DOHH2 (cell line): ENCODE measurements around the gene BCKDHA.
"Not testable (repeated sequence)": the region's sequence is repeated elsewhere in the genome, so short reads cannot be mapped to it uniquely, and the experiment has no call there.

Source experiments
- H3F3A ChIP-seq: fragments of 200-600 bp; sonication (generic), shearing (Covaris generic); 2 replicates; pipeline ENCODE4 v1.6.0; 2016; ENCODE audit warnings: antibody characterized with exemption, mild to moderate bottlenecking; ENCODE audit not compliant: control insufficient read depth, insufficient read depth
- H3K27ac ChIP-seq: fragments of 200-600 bp; sonication (generic); 2 replicates; pipeline ENCODE4 v1.5.1; 2014; ENCODE audit warnings: low read depth, mild to moderate bottlenecking, low read length, moderate library complexity
- H3K27me3 ChIP-seq: fragments of 200-600 bp; sonication (generic); 2 replicates; pipeline ENCODE4 v1.6.1; 2014; ENCODE audit warnings: mild to moderate bottlenecking, low read length, mixed read lengths; ENCODE audit not compliant: control insufficient read depth
- H3K36me3 ChIP-seq: fragments of 200-600 bp; sonication (generic); 2 replicates; pipeline ENCODE4 v1.6.1; 2014; ENCODE audit warnings: mild to moderate bottlenecking, low read length, moderate library complexity, mixed read lengths; ENCODE audit not compliant: control insufficient read depth
- H3K4me1 ChIP-seq: fragments of 200-600 bp; sonication (generic); 2 replicates; pipeline ENCODE4 v1.6.1; 2014; ENCODE audit warnings: mild to moderate bottlenecking, low read length, mixed read lengths; ENCODE audit not compliant: control insufficient read depth
- H3K4me2 ChIP-seq: fragments of 200-600 bp; sonication (generic); 2 replicates; pipeline ENCODE4 v1.6.0; 2014; ENCODE audit warnings: mild to moderate bottlenecking, low read length, moderate library complexity
- H3K4me3 ChIP-seq: fragments of 200-600 bp; sonication (generic); 2 replicates; pipeline ENCODE4 v1.5.1; 2014; ENCODE audit warnings: mild to moderate bottlenecking, low read length, mixed read lengths
- H3K79me2 ChIP-seq: fragments of 200-600 bp; sonication (generic); 2 replicates; pipeline ENCODE4 v1.6.1; 2014; ENCODE audit warnings: mild to moderate bottlenecking, low read length, mixed read lengths; ENCODE audit not compliant: control insufficient read depth
- H3K9me2 ChIP-seq: fragments of 200-600 bp; sonication (generic); replicated peaks from 2 replicates; pipeline ENCODE4 v1.6.1; 2014; ENCODE audit warnings: mild to moderate bottlenecking, low read length, mixed read lengths; ENCODE audit not compliant: control insufficient read depth
- H3K9me3 ChIP-seq: fragments of 200-600 bp; sonication (generic); 2 replicates; pipeline ENCODE4 v1.6.1; 2014; ENCODE audit warnings: antibody characterized with exemption, low read length, mixed read lengths; ENCODE audit not compliant: control insufficient read depth, insufficient read depth
- H4K20me1 ChIP-seq: fragments of 200-600 bp; sonication (generic); 2 replicates; pipeline ENCODE4 v1.6.0; 2014; ENCODE audit warnings: low read depth, mild to moderate bottlenecking, antibody characterized with exemption, low read length, moderate library complexity; ENCODE audit not compliant: control insufficient read depth, insufficient read depth
- EZH2phosphoT487 ChIP-seq: fragments of 200-600 bp; sonication (generic); IDR thresholded peaks from 2 replicates; pipeline ENCODE4 v1.6.1; 2017; ENCODE audit warnings: borderline replicate concordance, mild to moderate bottlenecking, antibody characterized with exemption, low read length, moderate library complexity, mixed read lengths
- TF ChIP-seq, protein P1 (sequence below): fragments of 200-600 bp; sonication (generic); IDR thresholded peaks from one replicate; pipeline ENCODE4 v1.5.1; 2014; ENCODE audit warnings: antibody characterized with exemption, mild to moderate bottlenecking, low read depth, low read length; ENCODE audit not compliant: poor library complexity, severe bottlenecking

BCKDHA gene

DNA sequence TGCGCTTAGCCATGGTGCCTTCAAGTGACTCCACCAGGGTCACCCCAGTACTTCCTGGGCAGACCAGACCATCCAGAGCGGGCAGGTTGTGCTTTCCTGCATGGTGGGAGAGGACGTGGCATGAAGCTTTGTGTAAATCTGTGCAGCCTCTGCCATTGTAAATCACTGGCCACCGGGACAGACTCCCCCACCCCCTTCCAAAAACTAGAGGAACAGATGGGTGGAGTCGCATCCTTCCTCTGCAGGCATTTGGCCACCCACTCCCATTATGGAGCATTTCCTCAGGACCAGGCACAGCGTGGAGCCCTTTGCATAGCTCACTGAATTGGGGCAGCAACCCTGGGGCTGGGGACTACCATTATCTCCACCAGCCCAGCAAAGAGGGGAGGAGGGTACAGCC lies 8.2 kb downstream of the BCKDHA start:
- H3K27me3 ChIP-seq: no peaks in the 10 kb centered on the region
- peaks cover 8% of the 10 kb centered on the region for H3K4me1 ChIP-seq

GRCh38 chr19:41407271-41407670 lies 9.7 kb downstream of the BCKDHA start:
- no peaks in the 10 kb centered on the region for H3K27me3 ChIP-seq
- TF ChIP-seq, protein P1, sequence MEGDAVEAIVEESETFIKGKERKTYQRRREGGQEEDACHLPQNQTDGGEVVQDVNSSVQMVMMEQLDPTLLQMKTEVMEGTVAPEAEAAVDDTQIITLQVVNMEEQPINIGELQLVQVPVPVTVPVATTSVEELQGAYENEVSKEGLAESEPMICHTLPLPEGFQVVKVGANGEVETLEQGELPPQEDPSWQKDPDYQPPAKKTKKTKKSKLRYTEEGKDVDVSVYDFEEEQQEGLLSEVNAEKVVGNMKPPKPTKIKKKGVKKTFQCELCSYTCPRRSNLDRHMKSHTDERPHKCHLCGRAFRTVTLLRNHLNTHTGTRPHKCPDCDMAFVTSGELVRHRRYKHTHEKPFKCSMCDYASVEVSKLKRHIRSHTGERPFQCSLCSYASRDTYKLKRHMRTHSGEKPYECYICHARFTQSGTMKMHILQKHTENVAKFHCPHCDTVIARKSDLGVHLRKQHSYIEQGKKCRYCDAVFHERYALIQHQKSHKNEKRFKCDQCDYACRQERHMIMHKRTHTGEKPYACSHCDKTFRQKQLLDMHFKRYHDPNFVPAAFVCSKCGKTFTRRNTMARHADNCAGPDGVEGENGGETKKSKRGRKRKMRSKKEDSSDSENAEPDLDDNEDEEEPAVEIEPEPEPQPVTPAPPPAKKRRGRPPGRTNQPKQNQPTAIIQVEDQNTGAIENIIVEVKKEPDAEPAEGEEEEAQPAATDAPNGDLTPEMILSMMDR: no peak
- no peak for TF ChIP-seq EZH2phosphoT487
- H3K9me2 ChIP-seq: no peaks in the 10 kb centered on the region
- H3K4me2 ChIP-seq: no peak overlapping the region
- H3K4me1 ChIP-seq: peaks cover 8% of the 10 kb centered on the region
- H3K4me3 ChIP-seq: no peak overlapping the region
- no peak overlapping the region for H3K27ac ChIP-seq
- no peaks in the 10 kb centered on the region; the same call in 1 of the 2 replicates for H3K79me2 ChIP-seq
- no peaks in the 10 kb centered on the region for H4K20me1 ChIP-seq
- H3K36me3 ChIP-seq: no peaks in the 10 kb centered on the region
- H3K9me3 ChIP-seq: no peaks in the 10 kb centered on the region
- no peaks in the 10 kb centered on the region for H3F3A ChIP-seq

More for the DNA sequence above, 8.2 kb downstream of the BCKDHA start:
- TF ChIP-seq, protein P1: no peak
- no peak for TF ChIP-seq EZH2phosphoT487
- H3K36me3 ChIP-seq: no peaks in the 10 kb centered on the region
- no peak overlapping the region for H3K4me3 ChIP-seq
- no peak overlapping the region for H3K4me2 ChIP-seq
- no peaks in the 10 kb centered on the region for H3F3A ChIP-seq
- no peaks in the 10 kb centered on the region for H3K9me3 ChIP-seq
- H3K27ac ChIP-seq: no peak overlapping the region
- H3K79me2 ChIP-seq: no peaks in the 10 kb centered on the region; the same call in 1 of the 2 replicates
- H4K20me1 ChIP-seq: no peaks in the 10 kb centered on the region
- H3K9me2 ChIP-seq: no peaks in the 10 kb centered on the region

DNA sequence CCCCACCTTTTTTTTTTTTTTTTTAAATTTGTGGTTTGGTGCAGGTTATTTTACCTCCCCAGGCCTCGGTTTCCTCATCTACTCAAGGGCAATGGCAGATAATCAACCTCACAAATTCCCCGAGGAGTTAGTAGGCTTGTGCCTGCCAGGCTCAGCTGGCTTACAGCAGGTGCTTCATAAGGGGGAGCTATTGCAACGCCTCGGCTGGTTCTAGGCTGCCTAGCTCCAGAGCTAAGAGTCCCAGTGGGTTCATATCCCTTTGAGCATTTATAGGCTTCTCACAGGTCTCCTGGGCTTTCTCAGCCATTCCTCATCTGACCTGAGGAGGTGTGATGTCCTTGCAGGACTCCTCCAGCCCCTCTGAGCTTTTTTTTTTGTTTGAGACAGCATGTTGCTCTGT lies 10.6 kb downstream of the BCKDHA start:
- H3F3A ChIP-seq: no peaks in the 10 kb centered on the region
- H4K20me1 ChIP-seq: no peaks in the 10 kb centered on the region
- H3K4me1 ChIP-seq: peaks cover 8% of the 10 kb centered on the region
- no peak for TF ChIP-seq EZH2phosphoT487
- TF ChIP-seq, protein P1: peak; percentile 19
- no peak overlapping the region for H3K4me2 ChIP-seq
- no peaks in the 10 kb centered on the region for H3K9me2 ChIP-seq
- H3K36me3 ChIP-seq: no peaks in the 10 kb centered on the region
- H3K4me3 ChIP-seq: no peak overlapping the region
- no peak overlapping the region for H3K27ac ChIP-seq
- H3K27me3 ChIP-seq: no peaks in the 10 kb centered on the region
- no peaks in the 10 kb centered on the region for H3K9me3 ChIP-seq
- no peaks in the 10 kb centered on the region; the same call in 1 of the 2 replicates for H3K79me2 ChIP-seq

DNA sequence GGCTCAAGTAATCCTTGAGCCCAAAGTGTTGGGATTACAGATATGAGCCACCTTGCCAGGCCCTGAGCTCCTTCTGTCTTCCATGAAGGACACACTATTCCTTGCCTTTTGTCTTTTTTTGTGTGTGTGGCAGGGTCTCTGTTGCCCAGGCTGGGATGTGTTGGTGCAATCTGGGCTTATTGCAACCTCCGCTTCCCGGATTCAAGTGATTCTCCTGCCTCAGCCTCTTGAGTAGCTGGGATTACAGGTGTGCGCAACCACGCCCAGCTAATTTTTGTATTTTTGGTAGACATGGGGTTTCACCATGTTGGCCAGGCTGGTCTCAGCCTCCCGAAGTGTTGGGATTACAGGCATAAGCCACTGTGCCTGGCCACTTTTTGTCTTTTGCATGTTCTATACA lies 11.2 kb downstream of the BCKDHA start:
- not testable (repeated sequence) for H3K9me2 ChIP-seq, H3F3A ChIP-seq, H3K4me3 ChIP-seq, H3K27ac ChIP-seq, H3K27me3 ChIP-seq, H3K9me3 ChIP-seq, H3K4me2 ChIP-seq, H4K20me1 ChIP-seq, H3K4me1 ChIP-seq, H3K36me3 ChIP-seq, H3K79me2 ChIP-seq
